HepG2 (cell line): Measurements from ENCODE around the gene HOXA7. TPM values are rescaled to one million over a fixed set of nuclear protein-coding genes. Genes with fewer than 3 reads are reported as not detected.

Experiments
- ARID2 ChIP-seq: sonication (generic); formaldehyde crosslinking; IDR thresholded peaks from 2 replicates; pipeline ENCODE4 v1.8.1; 2022; ENCODE audit warnings: mild to moderate bottlenecking, missing genetic modification reagents, borderline replicate concordance
- CCAR2 ChIP-seq: fragments of 200-400 bp; formaldehyde crosslinking; optimal IDR thresholded peaks from 2 replicates; pipeline ENCODE3; 2018; ENCODE audit warnings: low read depth, mild to moderate bottlenecking, low read length, moderate library complexity
- CENPBD1 ChIP-seq: sonication (generic); formaldehyde crosslinking; IDR thresholded peaks from 2 replicates; pipeline ENCODE4 v1.8.0; 2022; ENCODE audit warnings: missing genetic modification reagents, low read depth, mild to moderate bottlenecking, borderline replicate concordance
- DMAP1 ChIP-seq: IDR thresholded peaks from 2 replicates; pipeline ENCODE4 v1.6.1; 2016
- GRHL1 ChIP-seq: sonication (generic); formaldehyde crosslinking; conservative IDR thresholded peaks from 2 replicates; pipeline ENCODE4 v1.8.0; 2022; ENCODE audit warnings: missing genetic modification reagents
- NBN ChIP-seq: fragments of 450-650 bp; conservative IDR thresholded peaks from 2 replicates; pipeline ENCODE4 v1.6.1; 2017
- PHF21A ChIP-seq: sonication (generic); formaldehyde crosslinking; IDR thresholded peaks from 2 replicates; pipeline ENCODE4 v1.5.0; 2020; ENCODE audit warnings: mild to moderate bottlenecking, missing genetic modification reagents
- SMARCE1 ChIP-seq: fragments of 450-650 bp; IDR thresholded peaks from 2 replicates; pipeline ENCODE4 v1.6.1; 2017; ENCODE audit warnings: borderline replicate concordance
- ZNF451 ChIP-seq: sonication (generic); formaldehyde crosslinking; IDR thresholded peaks from 2 replicates; pipeline ENCODE4 v1.5.0; 2020; ENCODE audit warnings: mild to moderate bottlenecking, missing genetic modification reagents
- ZNF563 ChIP-seq: sonication (generic); formaldehyde crosslinking; IDR thresholded peaks from 2 replicates; pipeline ENCODE4 v1.8.0; 2022; ENCODE audit warnings: mild to moderate bottlenecking, moderate library complexity, missing genetic modification reagents
- ZNF761 ChIP-seq: sonication (generic); formaldehyde crosslinking; conservative IDR thresholded peaks from 2 replicates; pipeline ENCODE4 v1.4.0; 2020; ENCODE audit warnings: mild to moderate bottlenecking, missing genetic modification reagents
- ZNF766 ChIP-seq: sonication (generic); formaldehyde crosslinking; IDR thresholded peaks from 2 replicates; pipeline ENCODE4 v1.5.0; 2020; ENCODE audit warnings: missing genetic modification reagents, borderline replicate concordance
- polyA plus RNA-seq, 8 experiments: library from polyadenylated mRNA; depleted of rRNA in 3 of 8; stranded (reverse) in 7 of 8; unstranded in 1 of 8; fragments of >200 nt; fragmentation: Illumina TruSeq in 4 of 8; extraction: Trizol in 4 of 8; gene quantifications; 2 replicates each; pipeline versions ENCODE4 v1.2.1 to v1.2.3, GENCODE V29; 2011 to 2016; ENCODE audit warnings: low read depth in 4 of 8, missing spikeins in 1 of 8, mixed read lengths in 1 of 8; ENCODE audit not compliant: insufficient read depth in 1 of 8
- total RNA-seq, 5 experiments: library from RNA; depleted of rRNA; stranded (reverse); fragments of >200 nt; fragmentation: Illumina TruSeq; extraction: Trizol; gene quantifications; 2 replicates each; pipeline ENCODE4 v1.2.3, GENCODE V29; 2016; ENCODE audit warnings: low read depth in 1 of 5
- TF ChIP-seq, protein P1 (sequence below): sonication (generic); formaldehyde crosslinking; IDR thresholded peaks from 2 replicates; pipeline ENCODE4 v1.5.0; 2020; ENCODE audit warnings: missing genetic modification reagents
- TF ChIP-seq, protein P2 (sequence below): sonication (generic); formaldehyde crosslinking; IDR thresholded peaks from 2 replicates; pipeline ENCODE4 v1.8.1; 2023; ENCODE audit warnings: mild to moderate bottlenecking, moderate library complexity, missing genetic modification reagents
- TF ChIP-seq, protein P3 (sequence below): sonication (generic); formaldehyde crosslinking; IDR thresholded peaks from 2 replicates; pipeline ENCODE4 v1.4.0; 2020; ENCODE audit warnings: missing genetic modification reagents, borderline replicate concordance
- TF ChIP-seq, protein P4 (sequence below), 2 experiments: fragments of 450-650 bp in 1 of 2; sonication (generic) in 1 of 2; formaldehyde crosslinking; IDR thresholded peaks; 2 replicates each; pipeline versions ENCODE4 v1.5.0 to v1.8.0; 2020 to 2022; ENCODE audit warnings: mild to moderate bottlenecking in 1 of 2, missing genetic modification reagents in 1 of 2
- TF ChIP-seq, protein P5 (sequence below): sonication (generic); formaldehyde crosslinking; conservative IDR thresholded peaks from 2 replicates; pipeline ENCODE4 v1.4.0; 2020; ENCODE audit warnings: missing genetic modification reagents
- TF ChIP-seq, protein P6 (sequence below): sonication (generic); IDR thresholded peaks from 2 replicates; pipeline ENCODE4 v1.6.1; 2016; ENCODE audit warnings: low read depth, borderline replicate concordance

Gene HOXA7
- total and polyA plus RNA-seq, 2 of the 13 experiments (the other 11 are each of a cell fraction or from before 2014, with no cell fraction given) = 0.05 TPM; not detected in 1

GRCh38 chr7:27150568-27151340 lies 5.7 kb downstream of the HOXA7 start (continued):
- TF ChIP-seq GRHL1 = no peak
- peak; percentile 17; the same call in 1 of the 2 replicates for TF ChIP-seq DMAP1
- TF ChIP-seq, protein P1, sequence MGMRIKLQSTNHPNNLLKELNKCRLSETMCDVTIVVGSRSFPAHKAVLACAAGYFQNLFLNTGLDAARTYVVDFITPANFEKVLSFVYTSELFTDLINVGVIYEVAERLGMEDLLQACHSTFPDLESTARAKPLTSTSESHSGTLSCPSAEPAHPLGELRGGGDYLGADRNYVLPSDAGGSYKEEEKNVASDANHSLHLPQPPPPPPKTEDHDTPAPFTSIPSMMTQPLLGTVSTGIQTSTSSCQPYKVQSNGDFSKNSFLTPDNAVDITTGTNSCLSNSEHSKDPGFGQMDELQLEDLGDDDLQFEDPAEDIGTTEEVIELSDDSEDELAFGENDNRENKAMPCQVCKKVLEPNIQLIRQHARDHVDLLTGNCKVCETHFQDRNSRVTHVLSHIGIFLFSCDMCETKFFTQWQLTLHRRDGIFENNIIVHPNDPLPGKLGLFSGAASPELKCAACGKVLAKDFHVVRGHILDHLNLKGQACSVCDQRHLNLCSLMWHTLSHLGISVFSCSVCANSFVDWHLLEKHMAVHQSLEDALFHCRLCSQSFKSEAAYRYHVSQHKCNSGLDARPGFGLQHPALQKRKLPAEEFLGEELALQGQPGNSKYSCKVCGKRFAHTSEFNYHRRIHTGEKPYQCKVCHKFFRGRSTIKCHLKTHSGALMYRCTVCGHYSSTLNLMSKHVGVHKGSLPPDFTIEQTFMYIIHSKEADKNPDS (CRISPR knock-in tag) = no peak; the same call in 1 of the 2 replicates
- TF ChIP-seq SMARCE1 = no peak
- TF ChIP-seq, protein P2, sequence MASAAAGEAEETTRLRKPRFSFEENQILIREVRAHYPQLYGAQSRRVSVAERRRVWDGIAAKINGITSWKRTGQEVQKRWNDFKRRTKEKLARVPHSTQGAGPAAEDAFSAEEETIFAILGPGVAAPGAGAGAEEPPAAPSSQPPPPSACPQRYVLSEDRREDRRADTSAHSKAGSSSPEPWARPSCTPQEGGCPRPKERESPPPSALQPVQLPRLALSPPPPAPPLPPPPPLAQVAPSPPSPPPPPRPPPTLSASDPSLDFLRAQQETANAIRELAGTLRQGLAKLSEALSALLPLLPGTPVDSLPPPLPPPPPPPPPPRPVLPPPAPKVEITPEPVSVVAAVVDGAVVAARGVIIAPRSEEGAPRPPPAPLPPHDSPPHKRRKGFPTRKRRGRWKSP (CRISPR knock-in tag) = peak; percentile 87
- TF ChIP-seq, protein P3, sequence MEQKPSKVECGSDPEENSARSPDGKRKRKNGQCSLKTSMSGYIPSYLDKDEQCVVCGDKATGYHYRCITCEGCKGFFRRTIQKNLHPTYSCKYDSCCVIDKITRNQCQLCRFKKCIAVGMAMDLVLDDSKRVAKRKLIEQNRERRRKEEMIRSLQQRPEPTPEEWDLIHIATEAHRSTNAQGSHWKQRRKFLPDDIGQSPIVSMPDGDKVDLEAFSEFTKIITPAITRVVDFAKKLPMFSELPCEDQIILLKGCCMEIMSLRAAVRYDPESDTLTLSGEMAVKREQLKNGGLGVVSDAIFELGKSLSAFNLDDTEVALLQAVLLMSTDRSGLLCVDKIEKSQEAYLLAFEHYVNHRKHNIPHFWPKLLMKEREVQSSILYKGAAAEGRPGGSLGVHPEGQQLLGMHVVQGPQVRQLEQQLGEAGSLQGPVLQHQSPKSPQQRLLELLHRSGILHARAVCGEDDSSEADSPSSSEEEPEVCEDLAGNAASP = no peak
- TF ChIP-seq, protein P4, sequence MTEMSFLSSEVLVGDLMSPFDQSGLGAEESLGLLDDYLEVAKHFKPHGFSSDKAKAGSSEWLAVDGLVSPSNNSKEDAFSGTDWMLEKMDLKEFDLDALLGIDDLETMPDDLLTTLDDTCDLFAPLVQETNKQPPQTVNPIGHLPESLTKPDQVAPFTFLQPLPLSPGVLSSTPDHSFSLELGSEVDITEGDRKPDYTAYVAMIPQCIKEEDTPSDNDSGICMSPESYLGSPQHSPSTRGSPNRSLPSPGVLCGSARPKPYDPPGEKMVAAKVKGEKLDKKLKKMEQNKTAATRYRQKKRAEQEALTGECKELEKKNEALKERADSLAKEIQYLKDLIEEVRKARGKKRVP (CRISPR knock-in tag; IDR thresholded peaks at IDR 0.05) = no peak
- TF ChIP-seq NBN = no peak
- no peak for TF ChIP-seq ZNF563 (CRISPR knock-in tag)
- no peak for TF ChIP-seq CCAR2
- no peak for TF ChIP-seq ZNF451 (CRISPR knock-in tag)
- TF ChIP-seq, protein P5, sequence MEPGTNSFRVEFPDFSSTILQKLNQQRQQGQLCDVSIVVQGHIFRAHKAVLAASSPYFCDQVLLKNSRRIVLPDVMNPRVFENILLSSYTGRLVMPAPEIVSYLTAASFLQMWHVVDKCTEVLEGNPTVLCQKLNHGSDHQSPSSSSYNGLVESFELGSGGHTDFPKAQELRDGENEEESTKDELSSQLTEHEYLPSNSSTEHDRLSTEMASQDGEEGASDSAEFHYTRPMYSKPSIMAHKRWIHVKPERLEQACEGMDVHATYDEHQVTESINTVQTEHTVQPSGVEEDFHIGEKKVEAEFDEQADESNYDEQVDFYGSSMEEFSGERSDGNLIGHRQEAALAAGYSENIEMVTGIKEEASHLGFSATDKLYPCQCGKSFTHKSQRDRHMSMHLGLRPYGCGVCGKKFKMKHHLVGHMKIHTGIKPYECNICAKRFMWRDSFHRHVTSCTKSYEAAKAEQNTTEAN (CRISPR knock-in tag) = 0 out of 2 replicates have a peak, but pooled peaks have one; percentile 25
- TF ChIP-seq CENPBD1 (CRISPR knock-in tag) = no peak
- no peak for TF ChIP-seq ZNF766 (CRISPR knock-in tag)
- peak; percentile 49 for TF ChIP-seq PHF21A (CRISPR knock-in tag)
- no peak for TF ChIP-seq ARID2 (CRISPR knock-in tag)
- TF ChIP-seq ZNF761 (CRISPR knock-in tag) = no peak
- TF ChIP-seq, protein P6, sequence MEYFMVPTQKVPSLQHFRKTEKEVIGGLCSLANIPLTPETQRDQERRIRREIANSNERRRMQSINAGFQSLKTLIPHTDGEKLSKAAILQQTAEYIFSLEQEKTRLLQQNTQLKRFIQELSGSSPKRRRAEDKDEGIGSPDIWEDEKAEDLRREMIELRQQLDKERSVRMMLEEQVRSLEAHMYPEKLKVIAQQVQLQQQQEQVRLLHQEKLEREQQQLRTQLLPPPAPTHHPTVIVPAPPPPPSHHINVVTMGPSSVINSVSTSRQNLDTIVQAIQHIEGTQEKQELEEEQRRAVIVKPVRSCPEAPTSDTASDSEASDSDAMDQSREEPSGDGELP = no peak
